Endothelial cell of umbilical vein (primary cell): Measurements from ENCODE around the gene PRR19. TPM values are rescaled to one million over a fixed set of nuclear protein-coding genes. Genes with fewer than 3 reads are reported as not detected.

ENCODE experiments used
- BruUV-seq: library from RNA; stranded (reverse); fragments of 400-500 nt; replicated peaks from 2 replicates; lab custom pipeline; 2021; lab: Mats Ljungman, UMichigan
- CTCF ChIA-PET: fragments of 300-600, 350-600 bp; sonication (Branson Sonifier 250); formaldehyde crosslinking; loops from one replicate; lab custom pipeline; 2021; ENCODE audit warnings: antibody characterized with exemption, inconsistent platforms; lab: Charles Lee
- POLR2A ChIA-PET: fragments of 300-600, 350-600 bp; sonication (Branson Sonifier 250); formaldehyde crosslinking; loops from one replicate; lab custom pipeline; 2021; ENCODE audit warnings: antibody characterized with exemption, inconsistent platforms; lab: Charles Lee
- DNase-seq: peaks from one replicate; pipeline ENCODE4 v3.0.0-alpha.2; 2011; ENCODE audit warnings: low read depth, low spot score
- FAIRE-seq: peaks from 2 replicates; lab custom pipeline; 2011; peaks lifted over from hg19 to GRCh38; lab: Jason Lieb, UNC
- H2AFZ ChIP-seq: 2 replicates; pipeline ENCODE4 v1.6.0; 2012; ENCODE audit warnings: low read depth, low read length, control low read depth, inconsistent platforms
- H3K27ac ChIP-seq: 2 replicates; pipeline ENCODE4 v1.5.1; 2011; ENCODE audit warnings: low read depth, mild to moderate bottlenecking, control low read depth, low read length, moderate library complexity; ENCODE audit not compliant: insufficient read depth
- H3K27me3 ChIP-seq, 2 experiments: 2 replicates each; pipeline versions ENCODE4 v1.6.0 to v1.6.1; 2011; ENCODE audit warnings: low read length in 2 of 2, mixed read lengths in 1 of 2; ENCODE audit not compliant: control insufficient read depth in 2 of 2, insufficient read depth in 2 of 2
- H3K36me3 ChIP-seq, 2 experiments: 2 replicates in 1 of 2; 3 replicates in 1 of 2; pipeline ENCODE4 v1.5.1; 2011; ENCODE audit warnings: low read length in 2 of 2, mild to moderate bottlenecking in 1 of 2, moderate library complexity in 1 of 2; ENCODE audit not compliant: control insufficient read depth in 2 of 2, insufficient read depth in 2 of 2; ENCODE audit errors: extremely low read depth in 1 of 2
- H3K4me1 ChIP-seq: 3 replicates; pipeline ENCODE4 v1.5.1; 2011; ENCODE audit warnings: mild to moderate bottlenecking, low read length; ENCODE audit not compliant: control insufficient read depth, insufficient read depth; ENCODE audit errors: extremely low read depth
- H3K4me2 ChIP-seq: 2 replicates; pipeline ENCODE4 v1.6.1; 2011; ENCODE audit warnings: low read length, control low read depth, mixed read lengths; ENCODE audit not compliant: insufficient read depth
- H3K4me3 ChIP-seq, 3 experiments: fragments of 200-600 bp in 1 of 3; sonication (generic), shearing (Covaris generic) in 1 of 3; replicated peaks in 1 of 3; 2 replicates each; pipeline ENCODE4 v1.5.1; 2011 to 2016; ENCODE audit warnings: control low read depth in 3 of 3, low read length in 3 of 3, mild to moderate bottlenecking in 2 of 3, inconsistent platforms in 1 of 3, low read depth in 1 of 3, moderate library complexity in 1 of 3; ENCODE audit not compliant: insufficient read depth in 1 of 3
- H3K79me2 ChIP-seq: 2 replicates; pipeline ENCODE4 v1.6.0; 2012; ENCODE audit warnings: low read length, inconsistent platforms; ENCODE audit not compliant: control insufficient read depth, insufficient read depth
- H3K9ac ChIP-seq: replicated peaks from 2 replicates; pipeline ENCODE3; 2011; ENCODE audit warnings: low read length, control low read depth; ENCODE audit not compliant: insufficient read depth; ENCODE audit errors: extremely low read depth
- H3K9me1 ChIP-seq: replicated peaks from 3 replicates; pipeline ENCODE4 v1.6.0; 2011; ENCODE audit warnings: mild to moderate bottlenecking, low read length; ENCODE audit not compliant: control insufficient read depth, insufficient read depth; ENCODE audit errors: extremely low read depth
- H3K9me3 ChIP-seq: replicated peaks from 2 replicates; pipeline ENCODE4 v1.5.1; 2012; ENCODE audit warnings: low read length, inconsistent platforms; ENCODE audit not compliant: control insufficient read depth, insufficient read depth
- H4K20me1 ChIP-seq: replicated peaks from 2 replicates; pipeline ENCODE3; 2011; ENCODE audit warnings: mild to moderate bottlenecking, low read length; ENCODE audit not compliant: control insufficient read depth, insufficient read depth; ENCODE audit errors: extremely low read depth
- CTCF ChIP-seq, 2 donors: IDR thresholded peaks; 1 replicate in 1 of 2; 2 replicates in 1 of 2; pipeline ENCODE4 v1.5.1; 2011; ENCODE audit warnings: low read length in 2 of 2, mild to moderate bottlenecking in 2 of 2, moderate library complexity in 2 of 2, control low read depth in 1 of 2, inconsistent platforms in 1 of 2, low read depth in 1 of 2; ENCODE audit not compliant: insufficient read depth in 1 of 2; ENCODE audit errors: extremely low read depth in 1 of 2
- EZH2 ChIP-seq: IDR thresholded peaks from 2 replicates; pipeline ENCODE4 v1.6.1; 2012; ENCODE audit warnings: borderline replicate concordance, low read depth, mild to moderate bottlenecking, moderate library complexity, low read length, inconsistent platforms; ENCODE audit not compliant: severe bottlenecking
- FOS ChIP-seq: IDR thresholded peaks from 2 replicates; pipeline ENCODE4 v1.6.1; 2011; ENCODE audit warnings: mild to moderate bottlenecking, low read length, moderate library complexity, borderline replicate concordance; ENCODE audit not compliant: insufficient read depth
- GATA2 ChIP-seq: IDR thresholded peaks from 2 replicates; pipeline ENCODE4 v1.7.0; 2011; ENCODE audit warnings: low read depth, mild to moderate bottlenecking, moderate library complexity, mixed read lengths, low read length; ENCODE audit not compliant: insufficient read length, insufficient read depth
- JUN ChIP-seq: IDR thresholded peaks from 2 replicates; pipeline ENCODE4 v1.6.1; 2011; ENCODE audit warnings: borderline replicate concordance, low read depth; ENCODE audit not compliant: insufficient read length, insufficient read depth
- MYC ChIP-seq: IDR thresholded peaks from one replicate; pipeline ENCODE4 v1.6.1; 2011; ENCODE audit warnings: mild to moderate bottlenecking, low read depth, low read length
- POLR2A ChIP-seq: IDR thresholded peaks from 2 replicates; pipeline ENCODE4 v1.6.1; 2012; ENCODE audit warnings: low read depth, mild to moderate bottlenecking, control low read depth, low read length
- POLR2AphosphoS5 ChIP-seq: IDR thresholded peaks from 2 replicates; pipeline ENCODE4 v1.6.1; 2012; ENCODE audit warnings: low read depth, mild to moderate bottlenecking, control low read depth, low read length, moderate library complexity; ENCODE audit not compliant: insufficient read depth
- dilution Hi-C: fragments of 300-500 bp; cut with MboI; formaldehyde crosslinking; loops from one replicate; pipeline ENCODE4 v1.15.0; 2019; ENCODE audit warnings: low sequenced_read_pairs; ENCODE audit not compliant: extremely low pct_ligation_motif_present
- intact Hi-C: fragments of 100-400 bp; cut with micrococcal nuclease; formaldehyde crosslinking; loops from one replicate; pipeline ENCODE4 v1.10.0; 2022
- polyA plus RNA-seq, 4 experiments: library from polyadenylated mRNA; depleted of rRNA in 3 of 4; stranded (reverse) in 3 of 4; unstranded in 1 of 4; fragments of >200 nt; gene quantifications; 2 replicates each; pipeline versions ENCODE4 v1.2.1 to v1.2.3, GENCODE V29; 2011 to 2012; ENCODE audit warnings: missing spikeins in 1 of 4
- total RNA-seq: library from RNA; stranded (reverse); gene quantifications from 2 replicates; pipeline ENCODE4 v1.2.3, GENCODE V29; 2021
- TF ChIP-seq, protein P1 (sequence below): IDR thresholded peaks from 2 replicates; pipeline ENCODE4 v1.6.1; 2011; ENCODE audit not compliant: insufficient read depth, insufficient read length

PRR19 gene
- total and polyA plus RNA-seq, 2 donors (not counting 3 experiments of a cell fraction or from before 2014, with no cell fraction given) = 1.0 to 1.4 TPM

DNA sequence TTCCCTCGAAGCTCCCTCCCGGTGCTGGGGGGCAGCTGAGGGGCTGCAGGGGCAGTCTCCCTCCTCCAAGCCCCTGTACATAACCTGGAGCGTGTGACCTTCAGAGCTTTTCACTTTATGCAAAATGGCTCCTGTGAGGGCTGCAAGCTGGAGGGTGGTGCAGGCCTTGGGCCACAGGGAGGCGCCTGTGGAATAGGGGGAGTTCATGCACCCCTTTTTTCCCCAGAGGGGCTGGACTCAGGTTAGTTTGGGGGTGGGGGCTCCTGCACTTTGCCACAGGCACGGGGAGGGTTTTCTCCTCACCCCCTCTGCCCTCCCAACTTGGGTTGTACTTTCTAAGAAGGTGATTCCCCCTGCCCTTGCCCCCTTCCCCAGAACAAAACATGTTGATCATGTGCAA is 6.6 kb upstream of the PRR19 start:
- H3K4me1 ChIP-seq = no peaks in the 10 kb centered on the region
- H3K9me1 ChIP-seq = no peaks in the 10 kb centered on the region
- H3K27me3 ChIP-seq = no peaks in the 10 kb centered on the region
- no peaks in the 10 kb centered on the region for H3K9me3 ChIP-seq
- no peak overlapping the region for H2AFZ ChIP-seq
- peaks cover 8 to 52% of the 10 kb centered on the region in 2 experiments for H3K36me3 ChIP-seq
- no peak overlapping the region for H3K9ac ChIP-seq
- intact Hi-C loops (no loop called here), dilution Hi-C loops (no loop called here)
- ChIA-PET CTCF (interaction anchor here (1.0 to 6.7 kb wide), 3 partner anchors 17 to 51 kb away, joined by 4 to 60 read pairs (median 8); no protein-coding TSS in a partner anchor), POLR2A (no interaction called here)
- no peaks in the 10 kb centered on the region for H4K20me1 ChIP-seq
- DNase-seq (no peak), FAIRE-seq (no peak)
- TF ChIP-seq CTCF (IDR thresholded peaks at IDR 0.05; ENCODE audit: extremely low read depth in 1 of 2, insufficient read depth in 1 of 2, low read depth in 1 of 2, low read length in 2 of 2) (no peak), MYC (no peak), GATA2 (no peak), POLR2AphosphoS5 (no peak), EZH2 (no peak), FOS (no peak), JUN (no peak), POLR2A (no peak)
- TF ChIP-seq, protein P1, sequence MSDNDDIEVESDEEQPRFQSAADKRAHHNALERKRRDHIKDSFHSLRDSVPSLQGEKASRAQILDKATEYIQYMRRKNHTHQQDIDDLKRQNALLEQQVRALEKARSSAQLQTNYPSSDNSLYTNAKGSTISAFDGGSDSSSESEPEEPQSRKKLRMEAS = no peak
- no peak overlapping the region for H3K4me2 ChIP-seq
- BruUV-seq = TSS peak; percentile 22
- H3K4me3 ChIP-seq = no peak overlapping the region
- H3K27ac ChIP-seq = no peak overlapping the region
- no peaks in the 10 kb centered on the region for H3K79me2 ChIP-seq
